ENCODE results near the gene PIP5K1C.

Gene PIP5K1C

GRCh38 chr19:3721131-3721886 lies 21.0 kb upstream of the PIP5K1C start:
- peak; percentile 65 for DNase-seq (ENCODE audit: low read depth, low spot score)

GRCh38 chr19:3720349-3720917 lies 20.2 kb upstream of the PIP5K1C start:
- no peak for DNase-seq (ENCODE audit: low read depth, low spot score)

- DNase-seq (ENCODE audit: low read depth, low spot score): no peak
Measured at GRCh38 chr19:3719868-3720267, 19.6 kb upstream of the PIP5K1C start.

- DNase-seq (ENCODE audit: low read depth, low spot score): no peak
Measured at GRCh38 chr19:3716147-3716668, 15.9 kb upstream of the PIP5K1C start.

GRCh38 chr19:3712663-3713611 lies 12.7 kb upstream of the PIP5K1C start:
- DNase-seq (ENCODE audit: low read depth, low spot score): no peak

- no peak for DNase-seq (ENCODE audit: low read depth, low spot score)
Measured at GRCh38 chr19:3710265-3710812, 10.1 kb upstream of the PIP5K1C start.

GRCh38 chr19:3708207-3708931 lies 8.1 kb upstream of the PIP5K1C start, which contains the start of gene TJP3:
TSS of gene TJP3 (plus strand) at chr19:3708384. CDS start at chr19:3728433, 20,049 bp downstream.
- DNase-seq (ENCODE audit: low read depth, low spot score): no peak

- no peak for DNase-seq (ENCODE audit: low read depth, low spot score)
Measured at GRCh38 chr19:3707868-3708206, 7.6 kb upstream of the PIP5K1C start.

GRCh38 chr19:3701200-3701599 lies 932 bp upstream of the PIP5K1C start:
- no peak for DNase-seq (ENCODE audit: low read depth, low spot score)

GRCh38 chr19:3699741-3700241 lies 477 bp downstream of the PIP5K1C start:
- no peak for DNase-seq (ENCODE audit: low read depth, low spot score)

- no peak for DNase-seq (ENCODE audit: low read depth, low spot score)
Measured at GRCh38 chr19:3698974-3699740, 1.1 kb downstream of the PIP5K1C start.

- no peak for DNase-seq (ENCODE audit: low read depth, low spot score)
Measured at GRCh38 chr19:3698386-3698950, 1.8 kb downstream of the PIP5K1C start.

GRCh38 chr19:3697671-3698385 lies 2.4 kb downstream of the PIP5K1C start:
- no peak for DNase-seq (ENCODE audit: low read depth, low spot score)

GRCh38 chr19:3697094-3697493 lies 3.2 kb downstream of the PIP5K1C start:
- no peak for DNase-seq (ENCODE audit: low read depth, low spot score)

- DNase-seq (ENCODE audit: low read depth, low spot score): no peak
Measured at GRCh38 chr19:3696660-3696995, 3.6 kb downstream of the PIP5K1C start.

GRCh38 chr19:3695986-3696659 lies 4.1 kb downstream of the PIP5K1C start:
- DNase-seq (ENCODE audit: low read depth, low spot score): no peak

GRCh38 chr19:3695124-3695733 lies 5.0 kb downstream of the PIP5K1C start:
- no peak for DNase-seq (ENCODE audit: low read depth, low spot score)

Measured in brain pericyte (primary cell).